Fibroblast of mammary gland (primary cell): Measurements from ENCODE around the gene FAM117A.

Source experiments
- DNase-seq: peaks from one replicate; pipeline ENCODE4 v3.0.0-alpha.2; 2010; ENCODE audit warnings: low read depth
- H3K4me3 ChIP-seq: 2 replicates; pipeline ENCODE4 v1.5.1; 2011; ENCODE audit warnings: low read depth, mild to moderate bottlenecking, low read length, moderate library complexity; ENCODE audit not compliant: control insufficient read depth
- TF ChIP-seq, protein P1 (sequence below): conservative IDR thresholded peaks from 2 replicates; pipeline ENCODE4 v1.5.1; 2011; ENCODE audit warnings: low read depth, low read length, inconsistent platforms; ENCODE audit not compliant: control insufficient read depth, insufficient read depth

The FAM117A gene

DNA sequence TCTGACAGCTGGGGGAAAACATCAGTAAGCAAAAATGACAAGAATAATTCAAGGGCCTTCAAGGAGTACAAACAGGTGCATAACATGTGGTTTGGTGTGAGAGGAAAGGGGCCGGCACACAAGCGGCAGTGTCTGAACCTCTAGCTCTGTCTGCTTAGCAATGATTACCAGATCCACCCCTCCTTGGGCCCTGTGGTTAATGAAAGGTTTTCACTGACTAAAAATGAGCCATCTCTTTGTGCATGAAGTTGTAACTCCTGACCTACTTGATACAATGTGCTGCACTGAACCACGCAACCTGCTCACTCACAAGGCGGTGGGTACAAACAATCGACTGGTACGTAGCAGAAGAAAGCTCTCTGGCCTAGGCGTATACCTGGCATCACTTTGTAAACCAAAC lies 15.1 kb downstream of the FAM117A start:
- no peak for DNase-seq
- TF ChIP-seq, protein P1, sequence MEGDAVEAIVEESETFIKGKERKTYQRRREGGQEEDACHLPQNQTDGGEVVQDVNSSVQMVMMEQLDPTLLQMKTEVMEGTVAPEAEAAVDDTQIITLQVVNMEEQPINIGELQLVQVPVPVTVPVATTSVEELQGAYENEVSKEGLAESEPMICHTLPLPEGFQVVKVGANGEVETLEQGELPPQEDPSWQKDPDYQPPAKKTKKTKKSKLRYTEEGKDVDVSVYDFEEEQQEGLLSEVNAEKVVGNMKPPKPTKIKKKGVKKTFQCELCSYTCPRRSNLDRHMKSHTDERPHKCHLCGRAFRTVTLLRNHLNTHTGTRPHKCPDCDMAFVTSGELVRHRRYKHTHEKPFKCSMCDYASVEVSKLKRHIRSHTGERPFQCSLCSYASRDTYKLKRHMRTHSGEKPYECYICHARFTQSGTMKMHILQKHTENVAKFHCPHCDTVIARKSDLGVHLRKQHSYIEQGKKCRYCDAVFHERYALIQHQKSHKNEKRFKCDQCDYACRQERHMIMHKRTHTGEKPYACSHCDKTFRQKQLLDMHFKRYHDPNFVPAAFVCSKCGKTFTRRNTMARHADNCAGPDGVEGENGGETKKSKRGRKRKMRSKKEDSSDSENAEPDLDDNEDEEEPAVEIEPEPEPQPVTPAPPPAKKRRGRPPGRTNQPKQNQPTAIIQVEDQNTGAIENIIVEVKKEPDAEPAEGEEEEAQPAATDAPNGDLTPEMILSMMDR = no peak
- H3K4me3 ChIP-seq = no peak overlapping the region

DNA sequence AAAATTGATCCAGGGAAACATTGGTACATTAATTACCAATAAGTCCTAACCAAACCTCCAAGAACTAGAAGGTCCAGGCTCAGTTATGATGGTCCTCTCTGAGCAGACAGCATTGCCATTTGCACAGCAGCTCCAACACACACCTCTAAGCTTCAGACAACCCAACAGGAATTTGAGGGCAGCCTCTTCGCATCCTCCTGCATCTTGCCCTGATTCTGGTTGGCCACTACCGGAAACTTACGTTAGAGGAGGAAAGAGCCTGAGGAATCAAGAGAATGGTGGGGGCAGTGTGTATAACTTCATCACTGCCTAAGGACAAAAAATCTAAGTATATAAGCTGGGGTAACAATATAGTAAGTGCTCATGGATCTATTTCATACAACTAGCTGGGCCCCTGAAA lies 15.7 kb downstream of the FAM117A start:
- TF ChIP-seq, protein P1 = no peak
- DNase-seq = no peak
- H3K4me3 ChIP-seq = no peak overlapping the region

- no peak overlapping the region for H3K4me3 ChIP-seq
- no peak for DNase-seq
- TF ChIP-seq, protein P1 = no peak
Observed at GRCh38 chr17:49747632-49748031, 16.3 kb downstream of the FAM117A start.

DNA sequence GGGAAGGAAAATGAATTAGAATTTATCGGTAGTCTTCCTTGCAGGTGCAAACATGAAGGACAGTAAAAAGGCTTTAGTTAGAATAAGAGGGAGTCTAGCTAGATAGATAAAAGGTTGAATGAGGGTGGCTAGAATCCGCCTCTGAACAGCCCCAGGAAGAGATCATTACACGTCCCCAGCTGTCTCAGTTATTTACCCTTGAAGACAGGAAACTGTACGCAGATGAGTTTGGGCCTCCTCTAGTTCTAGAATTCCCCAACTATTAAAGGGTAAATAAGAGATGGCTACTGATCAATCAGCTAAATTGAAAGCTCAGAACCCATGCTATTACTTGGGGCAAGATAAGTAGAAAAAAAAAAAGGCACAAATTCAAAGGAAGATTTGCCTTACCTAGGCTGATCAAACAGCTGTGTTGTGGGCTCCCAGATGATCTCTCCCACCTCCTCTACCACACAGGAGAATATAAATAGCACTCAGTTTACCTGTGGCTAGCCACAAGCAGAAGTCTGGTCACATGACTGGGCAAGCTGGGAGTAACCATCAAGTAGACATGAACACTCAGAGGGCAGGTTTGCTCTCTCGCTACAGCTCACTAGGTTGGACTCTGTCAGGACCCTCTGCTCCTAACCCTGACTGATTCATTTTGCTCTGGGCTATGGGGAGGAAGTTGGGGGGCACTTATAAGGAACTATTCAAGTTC lies 17.0 kb downstream of the FAM117A start:
- TF ChIP-seq, protein P1 = no peak
- no peak overlapping the region for H3K4me3 ChIP-seq
- DNase-seq = no peak

GRCh38 chr17:49745175-49746139 lies 18.5 kb downstream of the FAM117A start:
- TF ChIP-seq, protein P1 = no peak
- no peak overlapping the region for H3K4me3 ChIP-seq

GRCh38 chr17:49742166-49742638 lies 21.7 kb downstream of the FAM117A start:
- TF ChIP-seq, protein P1 = no peak
- no peak overlapping the region for H3K4me3 ChIP-seq
- DNase-seq = no peak

More at GRCh38 chr17:49745175-49746139, 18.5 kb downstream of the FAM117A start:
- DNase-seq = no peak
